NCI-H82 treated with DMSO at 0.1 percent for 48 hours (cell line): ENCODE results near the gene MNT.

Experiments used
- DNase-seq: peaks from one replicate; lab custom pipeline; 2025; ENCODE audit not compliant: unreplicated experiment; lab: John Stamatoyannopoulos, UW

Gene MNT

GRCh38 chr17:2364763-2365116 lies 36.1 kb downstream of the MNT start:
- DNase-seq: no peak

- DNase-seq: no peak
These were observed 36.8 kb downstream of the MNT start for GRCh38 chr17:2363851-2364762.

GRCh38 chr17:2363318-2363717 lies 37.5 kb downstream of the MNT start:
- no peak for DNase-seq

GRCh38 chr17:2362881-2363280 lies 38.0 kb downstream of the MNT start:
- no peak for DNase-seq

GRCh38 chr17:2362416-2362815 lies 38.4 kb downstream of the MNT start:
- no peak for DNase-seq

GRCh38 chr17:2362016-2362415 lies 38.8 kb downstream of the MNT start:
- no peak for DNase-seq

- DNase-seq: no peak
These were observed 39.7 kb downstream of the MNT start for GRCh38 chr17:2361010-2361760.

GRCh38 chr17:2357931-2358434 lies 42.9 kb downstream of the MNT start:
- no peak for DNase-seq

- DNase-seq: no peak
These were observed 43.6 kb downstream of the MNT start for GRCh38 chr17:2357237-2357636.

GRCh38 chr17:2354311-2354710 lies 46.5 kb downstream of the MNT start:
- DNase-seq: no peak

GRCh38 chr17:2351269-2351668 lies 49.6 kb downstream of the MNT start:
- DNase-seq: no peak

GRCh38 chr17:2347805-2348685 lies 52.8 kb downstream of the MNT start:
- DNase-seq: peak; percentile 99

- no peak for DNase-seq
These were observed 54.4 kb downstream of the MNT start for GRCh38 chr17:2346475-2346874.

- no peak for DNase-seq
These were observed 56.3 kb downstream of the MNT start for GRCh38 chr17:2344528-2344927.

- DNase-seq: no peak
These were observed 57.4 kb downstream of the MNT start for GRCh38 chr17:2343421-2343820.

GRCh38 chr17:2338315-2338657 lies 62.6 kb downstream of the MNT start:
- DNase-seq: no peak

- DNase-seq: no peak
These were observed 63.1 kb downstream of the MNT start for GRCh38 chr17:2337544-2338314.

GRCh38 chr17:2336852-2337543 lies 63.9 kb downstream of the MNT start, which contains the start of gene SGSM2:
SGSM2 (plus strand) TSS chr17:2337501; CDS start chr17:2337689, 188 bp downstream.
- DNase-seq: peak; percentile 26

- peak; percentile 80 for DNase-seq
These were observed 64.5 kb downstream of the MNT start, which contains the start of gene TSR1 for GRCh38 chr17:2336215-2336851. TSR1 (minus strand) TSS chr17:2336457; CDS start chr17:2336427, 30 bp downstream.
